ENCODE data around the gene ENPP3.

The ENPP3 gene

GRCh38 chr6:131765081-131765803, 128.1 kb downstream of the ENPP3 start:
- DNase-seq (ENCODE audit: low spot score) = peak; percentile 70

DNA sequence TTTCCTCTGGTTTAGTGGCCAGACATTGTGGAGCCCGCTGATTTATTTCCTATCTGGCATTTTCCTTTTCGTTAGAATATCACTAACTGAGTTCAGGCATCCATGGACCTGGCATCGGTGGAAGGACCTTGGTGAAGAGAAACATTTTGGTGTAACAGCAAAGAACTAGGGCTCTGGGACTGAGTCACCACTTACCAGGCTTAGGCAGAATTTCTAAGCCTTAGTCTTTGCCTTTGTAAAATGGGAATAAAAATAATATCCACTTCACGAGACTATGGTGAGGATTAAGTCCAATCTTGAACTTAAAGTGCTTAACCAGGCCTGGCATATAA, 128.7 kb downstream of the ENPP3 start:
- DNase-seq (ENCODE audit: low spot score) = no peak

GRCh38 chr6:131766631-131767030, 129.5 kb downstream of the ENPP3 start:
- DNase-seq (ENCODE audit: low spot score) = no peak

DNA sequence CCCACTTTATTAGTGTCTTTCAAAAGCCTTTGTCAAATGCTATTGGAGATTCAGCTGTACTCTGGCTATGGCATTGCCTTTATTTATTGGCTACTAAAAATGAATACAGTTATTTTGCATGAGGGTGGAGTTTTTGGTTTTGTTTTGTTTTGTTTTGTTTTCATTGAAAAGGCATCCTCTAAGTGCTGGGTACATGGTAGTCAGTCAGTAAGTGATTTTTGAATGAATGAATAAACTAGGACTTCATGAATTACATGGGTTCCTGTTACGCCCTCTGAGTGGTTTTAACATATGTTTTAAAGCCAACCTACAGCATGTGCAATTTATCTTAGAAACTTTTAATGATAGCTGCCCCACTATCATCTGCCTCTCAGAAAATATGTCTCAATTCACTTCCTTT, 131.9 kb downstream of the ENPP3 start:
- no peak for DNase-seq (ENCODE audit: low spot score)

- DNase-seq (ENCODE audit: low spot score) = no peak
Measured at GRCh38 chr6:131769385-131770141, 132.5 kb downstream of the ENPP3 start.

GRCh38 chr6:131770776-131771175, 133.7 kb downstream of the ENPP3 start:
- no peak for DNase-seq (ENCODE audit: low spot score)

- DNase-seq (ENCODE audit: low spot score) = no peak
Measured at GRCh38 chr6:131773284-131773950, 136.3 kb downstream of the ENPP3 start.

DNA sequence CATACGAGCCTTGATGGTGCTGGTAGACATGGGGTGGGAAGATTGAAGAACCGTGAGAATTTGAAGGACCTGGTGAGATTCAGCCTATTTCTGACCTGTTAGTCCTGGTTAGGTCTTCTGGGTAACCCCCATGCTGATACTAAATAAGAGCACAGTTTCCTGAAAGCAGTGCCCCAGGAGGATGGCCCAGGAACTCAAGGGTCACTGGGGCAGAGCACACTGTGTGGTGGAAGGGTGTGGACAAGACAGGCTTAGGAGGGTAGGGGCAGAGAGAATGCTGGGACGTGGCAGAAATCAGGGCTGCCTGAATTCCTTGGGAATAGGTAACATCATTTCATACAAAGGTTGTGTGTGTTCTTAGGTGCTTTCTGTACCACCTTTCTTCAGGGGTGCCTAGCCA, 138.8 kb downstream of the ENPP3 start:
- no peak for DNase-seq (ENCODE audit: low spot score)

DNA sequence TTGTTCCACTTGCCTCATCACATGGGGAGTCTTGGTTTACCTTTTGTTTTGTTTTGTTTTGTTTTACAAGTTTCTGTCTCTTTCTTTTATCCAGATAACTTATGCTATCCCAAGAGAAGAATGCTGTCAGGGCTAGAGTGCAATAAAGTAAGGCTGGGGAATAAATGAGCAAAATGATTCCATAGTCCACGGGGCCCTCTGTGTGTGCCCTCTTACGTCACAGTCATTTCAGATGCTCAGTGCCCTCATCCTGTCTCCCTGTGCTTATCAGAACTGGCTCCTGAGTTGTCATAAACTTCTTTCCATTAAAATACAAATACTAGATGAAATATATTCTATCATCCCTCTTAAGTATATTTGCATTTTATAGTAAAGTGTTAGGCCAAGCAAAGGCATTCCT, 139.9 kb downstream of the ENPP3 start:
- no peak for DNase-seq (ENCODE audit: low spot score)

GRCh38 chr6:131778169-131778568, 141.1 kb downstream of the ENPP3 start:
- DNase-seq (ENCODE audit: low spot score) = no peak

DNA sequence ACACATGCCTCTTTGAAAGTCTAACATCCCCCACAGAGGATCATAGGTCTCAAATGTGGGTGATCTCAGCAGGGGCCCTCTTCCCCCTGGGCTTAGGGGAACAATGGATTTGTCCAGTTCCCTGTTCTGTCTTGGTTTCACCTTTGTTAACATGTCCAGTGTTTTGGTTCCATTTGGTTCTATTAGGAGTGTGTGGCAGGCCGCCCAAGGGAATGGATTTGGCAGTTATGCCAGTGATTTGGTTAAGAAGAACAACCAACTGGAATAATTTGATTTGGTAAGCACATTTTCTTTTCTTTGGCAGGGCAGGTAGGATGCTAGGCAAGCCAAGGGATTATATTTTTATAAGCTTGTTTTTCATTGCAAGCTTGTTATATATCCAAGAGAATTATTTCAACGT, 142.2 kb downstream of the ENPP3 start:
- no peak for DNase-seq (ENCODE audit: low spot score)

DNA sequence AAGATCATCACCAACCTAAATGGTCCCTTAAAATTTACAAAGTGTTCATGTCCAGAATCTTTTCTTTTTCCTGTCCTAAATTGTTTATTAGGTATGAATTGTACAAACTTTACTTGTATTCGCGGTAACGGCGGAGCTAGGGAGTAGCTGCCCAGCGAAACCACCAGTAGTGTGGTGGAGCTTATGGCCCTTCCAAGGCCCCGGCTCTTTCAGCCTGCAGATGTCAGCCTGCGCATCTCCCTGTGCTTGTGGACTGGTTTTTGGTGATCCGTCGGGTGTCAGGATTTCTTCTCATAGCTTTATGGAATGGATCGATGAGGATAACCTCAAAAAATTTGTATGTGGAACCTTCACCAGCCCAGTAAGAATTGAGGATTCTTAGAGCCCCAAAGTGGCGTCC, 143.5 kb downstream of the ENPP3 start:
- no peak for DNase-seq (ENCODE audit: low spot score)

DNA sequence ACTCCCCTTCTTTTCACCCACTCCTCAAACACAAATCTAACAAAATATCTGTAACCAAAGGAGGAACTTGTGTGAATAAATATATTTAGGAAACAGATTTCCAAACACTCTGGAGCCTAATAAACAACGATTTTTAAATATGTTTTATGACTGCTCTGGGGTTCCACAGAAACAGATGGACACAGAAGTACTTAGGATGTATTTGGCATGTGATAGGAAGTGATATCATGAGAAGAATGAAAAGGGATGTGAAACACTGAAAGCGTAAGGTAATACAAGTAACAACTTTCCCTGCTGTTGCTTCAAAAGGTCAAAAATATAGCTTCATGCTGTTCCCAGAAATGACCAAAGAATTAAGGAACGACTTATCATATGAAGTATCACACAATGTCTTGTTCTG, 144.6 kb downstream of the ENPP3 start:
- no peak for DNase-seq (ENCODE audit: low spot score)

- DNase-seq (ENCODE audit: low spot score) = no peak
Measured at GRCh38 chr6:131782764-131783163, 145.7 kb downstream of the ENPP3 start.

DNA sequence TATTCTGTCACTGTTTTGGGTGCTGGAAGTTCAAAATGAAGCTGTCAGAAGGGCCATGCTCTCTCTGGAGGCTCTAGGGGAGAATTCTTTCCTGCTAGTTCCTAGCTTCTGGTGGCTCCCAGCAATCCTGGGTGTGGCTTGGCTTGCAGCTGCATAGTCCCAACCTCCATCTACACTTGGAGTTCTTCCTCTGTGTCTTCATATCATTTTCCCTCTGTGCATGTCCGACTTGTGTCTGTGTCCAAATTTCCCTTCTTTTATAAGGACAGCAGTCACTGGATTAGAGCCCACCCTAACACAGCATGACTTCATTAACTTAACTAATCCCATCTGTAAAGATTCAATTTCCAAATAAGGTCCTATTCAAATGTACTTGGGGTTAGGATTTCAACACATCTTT, 147.5 kb downstream of the ENPP3 start:
- DNase-seq (ENCODE audit: low spot score) = no peak

GRCh38 chr6:131787079-131787478, 150.0 kb downstream of the ENPP3 start:
- peak; percentile 27 for DNase-seq (ENCODE audit: low spot score)

- DNase-seq (ENCODE audit: low spot score) = peak; percentile 39
Measured at GRCh38 chr6:131787766-131788712, 150.9 kb downstream of the ENPP3 start.

- DNase-seq (ENCODE audit: low spot score) = no peak
Measured at GRCh38 chr6:131789219-131789618, 152.1 kb downstream of the ENPP3 start.

DNA sequence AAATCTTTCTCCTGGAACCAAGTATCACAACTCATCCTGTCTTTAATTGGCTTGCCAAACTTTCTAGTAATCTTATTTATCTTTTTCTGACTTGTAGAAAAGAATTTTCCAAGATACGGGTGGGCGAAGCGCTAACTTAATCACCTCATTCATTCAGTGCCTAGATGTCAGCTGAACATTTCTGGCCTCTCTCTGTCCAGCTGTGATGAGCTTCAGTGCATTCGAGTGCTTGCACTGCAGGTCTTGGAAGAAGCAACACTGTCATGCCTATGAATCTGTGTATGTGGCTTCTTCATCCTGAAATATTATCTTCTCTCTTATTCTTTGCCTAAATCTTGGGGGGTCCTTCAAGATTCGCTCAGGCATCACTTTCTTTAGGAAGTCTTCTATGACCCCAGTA, 154.4 kb downstream of the ENPP3 start:
- DNase-seq (ENCODE audit: low spot score) = no peak

DNA sequence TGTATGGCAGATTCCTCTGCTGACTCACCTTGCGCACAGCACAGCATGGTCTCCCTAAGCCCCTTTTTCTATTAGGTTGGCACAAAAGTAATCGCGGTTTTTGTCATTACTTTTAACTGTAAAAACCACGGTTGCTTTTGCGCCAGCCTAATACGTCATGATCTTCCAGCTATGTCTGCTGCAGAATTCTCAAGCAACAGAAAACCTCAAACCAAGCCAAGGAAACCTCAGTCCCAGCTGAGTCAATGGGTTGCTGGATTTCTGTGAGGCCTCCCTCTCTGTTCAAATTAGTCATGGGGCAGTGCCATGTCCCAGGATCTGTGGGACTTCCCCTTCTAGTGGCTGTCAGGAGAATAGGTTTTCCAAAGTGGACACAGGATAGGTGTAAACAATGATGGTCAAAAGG, 155.0 kb downstream of the ENPP3 start:
- DNase-seq (ENCODE audit: low spot score) = peak; percentile 17

DNA sequence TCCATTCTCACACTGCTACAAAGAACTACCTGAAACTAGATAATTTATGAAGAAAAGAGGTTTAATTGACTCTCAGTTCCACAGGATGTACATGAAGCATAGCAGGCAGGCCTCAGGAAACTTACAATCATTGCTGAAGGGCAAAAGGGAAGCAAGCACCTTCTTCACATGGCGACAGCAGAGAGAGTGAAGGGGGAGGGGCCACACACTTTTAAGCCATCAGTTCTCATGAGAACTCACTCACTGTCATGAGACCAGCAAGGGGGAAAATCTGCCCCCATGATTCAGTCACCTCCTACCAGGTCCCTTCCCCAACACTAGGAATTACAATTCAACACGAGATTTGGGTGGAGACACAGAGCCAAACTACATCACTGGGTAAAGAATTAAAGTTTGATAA, 158.3 kb downstream of the ENPP3 start:
- no peak for DNase-seq (ENCODE audit: low spot score)
